ENCODE results near the gene SAP30BP.

SAP30BP gene

DNA sequence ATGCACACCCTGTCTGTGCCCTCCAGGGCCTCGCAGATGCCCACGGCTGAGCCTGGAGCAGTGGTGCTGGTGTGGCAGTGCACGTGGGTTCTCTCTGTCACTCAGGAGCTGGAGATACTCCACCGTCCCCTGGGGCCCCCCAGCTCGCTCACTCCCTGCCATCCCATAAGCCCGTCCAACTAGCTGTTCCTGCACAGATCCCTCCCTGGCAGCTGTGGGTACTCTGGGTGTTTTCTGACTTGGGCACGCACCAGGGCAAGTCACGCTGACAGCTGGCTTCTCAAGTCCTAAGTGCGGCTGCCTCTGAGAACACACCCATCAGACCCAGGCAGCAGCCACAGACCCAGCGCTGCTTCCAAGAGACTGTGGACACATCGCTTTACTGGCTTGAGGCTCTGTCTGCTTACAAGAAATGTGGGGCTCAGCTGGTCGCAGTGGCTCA lies 28.7 kb downstream of the SAP30BP start:
- Histone ChIP-seq H3K36me3 (ENCODE audit: control insufficient read depth in 2 of 2, insufficient read depth in 1 of 2, low read length in 2 of 2) (peaks cover 17 to 90% of the 10 kb centered on the region in 2 experiments; a peak in 2 of 3 replicates), H3K27ac (ENCODE audit: extremely low read depth, low read depth, low read length) (no peak overlapping the region), H3K4me3 (ENCODE audit: low read depth, low read length) (no peak overlapping the region), H3K9me3 (ENCODE audit: control insufficient read depth, insufficient read depth, low read depth, low read length) (no peaks in the 10 kb centered on the region), H3K4me1 (ENCODE audit: control insufficient read depth, insufficient read depth, low read length) (no peaks in the 10 kb centered on the region; the same call in 1 of the 2 replicates)
- POLR2A ChIA-PET: no interaction called here
- CTCF ChIA-PET: interaction anchor here (0.6 kb wide), 1 partner anchor 43 kb away, joined by 3 read pairs; no protein-coding TSS in a partner anchor
- TF ChIP-seq ZNF175 (tag by site-specific recombination; IDR thresholded peaks at IDR 0.05) (no peak), ZNF223 (tag by site-specific recombination; IDR thresholded peaks at IDR 0.05) (no peak), SCRT2 (tag by site-specific recombination; IDR thresholded peaks at IDR 0.05) (no peak), YY2 (tag by site-specific recombination; IDR thresholded peaks at IDR 0.05) (no peak), TCF7L2 (IDR thresholded peaks at IDR 0.05; ENCODE audit: borderline replicate concordance, low read depth, low read length) (no peak), ZIC2 (tag by site-specific recombination; IDR thresholded peaks at IDR 0.05) (no peak), TRIM28 (IDR thresholded peaks at IDR 0.05; ENCODE audit: borderline replicate concordance, low read length) (no peak), ZNF843 (tag by site-specific recombination; IDR thresholded peaks at IDR 0.05) (no peak), ZNF514 (tag by site-specific recombination; IDR thresholded peaks at IDR 0.05) (no peak), ZNF560 (tag by site-specific recombination; IDR thresholded peaks at IDR 0.05; ENCODE audit: borderline replicate concordance) (no peak), ZNF658 (tag by site-specific recombination; IDR thresholded peaks at IDR 0.05) (no peak), ZNF112 (tag by site-specific recombination; IDR thresholded peaks at IDR 0.05) (no peak), ZNF776 (tag by site-specific recombination; IDR thresholded peaks at IDR 0.05; ENCODE audit: borderline replicate concordance) (no peak)
- TF ChIP-seq, protein P1, sequence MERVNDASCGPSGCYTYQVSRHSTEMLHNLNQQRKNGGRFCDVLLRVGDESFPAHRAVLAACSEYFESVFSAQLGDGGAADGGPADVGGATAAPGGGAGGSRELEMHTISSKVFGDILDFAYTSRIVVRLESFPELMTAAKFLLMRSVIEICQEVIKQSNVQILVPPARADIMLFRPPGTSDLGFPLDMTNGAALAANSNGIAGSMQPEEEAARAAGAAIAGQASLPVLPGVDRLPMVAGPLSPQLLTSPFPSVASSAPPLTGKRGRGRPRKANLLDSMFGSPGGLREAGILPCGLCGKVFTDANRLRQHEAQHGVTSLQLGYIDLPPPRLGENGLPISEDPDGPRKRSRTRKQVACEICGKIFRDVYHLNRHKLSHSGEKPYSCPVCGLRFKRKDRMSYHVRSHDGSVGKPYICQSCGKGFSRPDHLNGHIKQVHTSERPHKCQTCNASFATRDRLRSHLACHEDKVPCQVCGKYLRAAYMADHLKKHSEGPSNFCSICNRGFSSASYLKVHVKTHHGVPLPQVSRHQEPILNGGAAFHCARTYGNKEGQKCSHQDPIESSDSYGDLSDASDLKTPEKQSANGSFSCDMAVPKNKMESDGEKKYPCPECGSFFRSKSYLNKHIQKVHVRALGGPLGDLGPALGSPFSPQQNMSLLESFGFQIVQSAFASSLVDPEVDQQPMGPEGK (tag by site-specific recombination; IDR thresholded peaks at IDR 0.05): no peak
- TF ChIP-seq, protein P2, sequence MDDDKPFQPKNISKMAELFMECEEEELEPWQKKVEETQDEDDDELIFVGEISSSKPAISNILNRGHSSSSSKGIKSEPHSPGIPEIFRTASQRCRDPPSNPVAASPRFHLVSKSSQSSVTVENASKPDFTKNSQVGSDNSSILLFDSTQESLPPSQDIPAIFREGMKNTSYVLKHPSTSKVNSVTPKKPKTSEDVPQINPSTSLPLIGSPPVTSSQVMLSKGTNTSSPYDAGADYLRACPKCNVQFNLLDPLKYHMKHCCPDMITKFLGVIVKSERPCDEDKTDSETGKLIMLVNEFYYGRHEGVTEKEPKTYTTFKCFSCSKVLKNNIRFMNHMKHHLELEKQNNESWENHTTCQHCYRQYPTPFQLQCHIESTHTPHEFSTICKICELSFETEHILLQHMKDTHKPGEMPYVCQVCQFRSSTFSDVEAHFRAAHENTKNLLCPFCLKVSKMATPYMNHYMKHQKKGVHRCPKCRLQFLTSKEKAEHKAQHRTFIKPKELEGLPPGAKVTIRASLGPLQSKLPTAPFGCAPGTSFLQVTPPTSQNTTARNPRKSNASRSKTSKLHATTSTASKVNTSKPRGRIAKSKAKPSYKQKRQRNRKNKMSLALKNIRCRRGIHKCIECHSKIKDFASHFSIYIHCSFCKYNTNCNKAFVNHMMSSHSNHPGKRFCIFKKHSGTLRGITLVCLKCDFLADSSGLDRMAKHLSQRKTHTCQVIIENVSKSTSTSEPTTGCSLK (tag by site-specific recombination; IDR thresholded peaks at IDR 0.05): no peak
- TF ChIP-seq, protein P3, sequence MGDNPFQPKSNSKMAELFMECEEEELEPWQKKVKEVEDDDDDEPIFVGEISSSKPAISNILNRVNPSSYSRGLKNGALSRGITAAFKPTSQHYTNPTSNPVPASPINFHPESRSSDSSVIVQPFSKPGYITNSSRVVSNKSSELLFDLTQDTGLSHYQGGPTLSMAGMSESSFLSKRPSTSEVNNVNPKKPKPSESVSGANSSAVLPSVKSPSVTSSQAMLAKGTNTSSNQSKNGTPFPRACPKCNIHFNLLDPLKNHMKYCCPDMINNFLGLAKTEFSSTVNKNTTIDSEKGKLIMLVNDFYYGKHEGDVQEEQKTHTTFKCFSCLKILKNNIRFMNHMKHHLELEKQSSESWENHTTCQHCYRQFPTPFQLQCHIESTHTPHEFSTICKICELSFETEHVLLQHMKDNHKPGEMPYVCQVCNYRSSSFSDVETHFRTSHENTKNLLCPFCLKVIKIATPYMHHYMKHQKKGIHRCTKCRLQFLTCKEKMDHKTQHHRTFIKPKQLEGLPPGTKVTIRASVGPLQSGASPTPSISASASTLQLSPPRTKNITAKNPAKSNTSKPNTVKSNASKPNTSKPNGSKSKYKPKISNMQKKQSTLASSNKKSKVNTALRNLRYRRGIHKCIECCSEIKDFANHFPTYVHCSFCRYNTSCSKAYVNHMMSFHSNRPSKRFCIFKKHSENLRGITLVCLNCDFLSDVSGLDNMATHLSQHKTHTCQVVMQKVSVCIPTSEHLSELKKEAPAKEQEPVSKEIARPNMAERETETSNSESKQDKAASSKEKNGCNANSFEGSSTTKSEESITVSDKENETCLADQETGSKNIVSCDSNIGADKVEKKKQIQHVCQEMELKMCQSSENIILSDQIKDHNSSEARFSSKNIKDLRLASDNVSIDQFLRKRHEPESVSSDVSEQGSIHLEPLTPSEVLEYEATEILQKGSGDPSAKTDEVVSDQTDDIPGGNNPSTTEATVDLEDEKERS (tag by site-specific recombination; IDR thresholded peaks at IDR 0.05): no peak
- TF ChIP-seq, protein P4, sequence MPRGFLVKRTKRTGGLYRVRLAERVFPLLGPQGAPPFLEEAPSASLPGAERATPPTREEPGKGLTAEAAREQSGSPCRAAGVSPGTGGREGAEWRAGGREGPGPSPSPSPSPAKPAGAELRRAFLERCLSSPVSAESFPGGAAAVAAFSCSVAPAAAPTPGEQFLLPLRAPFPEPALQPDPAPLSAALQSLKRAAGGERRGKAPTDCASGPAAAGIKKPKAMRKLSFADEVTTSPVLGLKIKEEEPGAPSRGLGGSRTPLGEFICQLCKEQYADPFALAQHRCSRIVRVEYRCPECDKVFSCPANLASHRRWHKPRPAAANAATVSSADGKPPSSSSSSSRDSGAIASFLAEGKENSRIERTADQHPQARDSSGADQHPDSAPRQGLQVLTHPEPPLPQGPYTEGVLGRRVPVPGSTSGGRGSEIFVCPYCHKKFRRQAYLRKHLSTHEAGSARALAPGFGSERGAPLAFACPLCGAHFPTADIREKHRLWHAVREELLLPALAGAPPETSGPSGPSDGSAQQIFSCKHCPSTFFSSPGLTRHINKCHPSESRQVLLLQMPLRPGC (tag by site-specific recombination; IDR thresholded peaks at IDR 0.05): no peak

Data from HEK293 (cell line).